Activated T-cell treated with anti-CD3 and anti-CD28 coated beads, Interleukin-2, amount 50 U/mL, for 1 hour (primary cell): ENCODE data around the gene LRRTM1.

Source experiments
- DNase-seq: peaks from one replicate; pipeline ENCODE4 v3.0.0-alpha.2; 2020

Gene LRRTM1

GRCh38 chr2:80302001-80302313 lies 2.6 kb downstream of the LRRTM1 start:
- DNase-seq = no peak

GRCh38 chr2:80300954-80301353 lies 3.6 kb downstream of the LRRTM1 start:
- DNase-seq = no peak

GRCh38 chr2:80300346-80300745 lies 4.2 kb downstream of the LRRTM1 start:
- no peak for DNase-seq

- DNase-seq = no peak
These were observed 4.9 kb downstream of the LRRTM1 start for GRCh38 chr2:80299661-80300060.

- DNase-seq = no peak
These were observed 5.6 kb downstream of the LRRTM1 start for GRCh38 chr2:80298954-80299353.

GRCh38 chr2:80293039-80293438 lies 11.5 kb downstream of the LRRTM1 start:
- no peak for DNase-seq

GRCh38 chr2:80292474-80292873 lies 12.1 kb downstream of the LRRTM1 start:
- DNase-seq = no peak

GRCh38 chr2:80291656-80292055 lies 12.9 kb downstream of the LRRTM1 start:
- no peak for DNase-seq

- DNase-seq = no peak
These were observed 16.0 kb downstream of the LRRTM1 start for GRCh38 chr2:80288576-80288975.

- no peak for DNase-seq
These were observed 23.5 kb downstream of the LRRTM1 start for GRCh38 chr2:80281049-80281448.

GRCh38 chr2:80280598-80280997 lies 24.0 kb downstream of the LRRTM1 start:
- no peak for DNase-seq

- no peak for DNase-seq
These were observed 34.7 kb downstream of the LRRTM1 start for GRCh38 chr2:80269806-80270205.

GRCh38 chr2:80266231-80266630 lies 38.3 kb downstream of the LRRTM1 start:
- DNase-seq = no peak

- DNase-seq = no peak
These were observed 45.3 kb downstream of the LRRTM1 start for GRCh38 chr2:80259292-80259691.

- no peak for DNase-seq
These were observed 45.8 kb downstream of the LRRTM1 start for GRCh38 chr2:80258793-80259192.

GRCh38 chr2:80258341-80258740 lies 46.2 kb downstream of the LRRTM1 start:
- no peak for DNase-seq

- DNase-seq = no peak
These were observed 47.1 kb downstream of the LRRTM1 start for GRCh38 chr2:80257450-80257849.

- no peak for DNase-seq
These were observed 47.8 kb downstream of the LRRTM1 start for GRCh38 chr2:80256782-80257167.

GRCh38 chr2:80255918-80256781 lies 48.4 kb downstream of the LRRTM1 start:
- no peak for DNase-seq

GRCh38 chr2:80252294-80252986 lies 52.1 kb downstream of the LRRTM1 start:
- DNase-seq = no peak
